ENCODE measurements around the gene PI4KA.

GRCh38 chr22:20728523-20729190 lies 130.0 kb downstream of the PI4KA start:
- TF ChIP-seq CTCF (IDR thresholded peaks at IDR 0.05): no peak
- no peak for TF ChIP-seq EZH2phosphoT487 (IDR thresholded peaks at IDR 0.05)
- no peak for TF ChIP-seq EZH2 (IDR thresholded peaks at IDR 0.05)

Measured in neural progenitor cell (in vitro differentiated cells).